Muscle layer of colon (tissue), 2 donors: Measurements from ENCODE around the gene IL32.
"Not testable (repeated sequence)": the region's sequence is repeated elsewhere in the genome, so short reads cannot be mapped to it uniquely, and the experiment has no call there.

Experiments used
- H3K27ac ChIP-seq: one replicate; pipeline ENCODE4 v1.7.0; 2013; ENCODE audit warnings: low read depth, mild to moderate bottlenecking, low read length, moderate library complexity
- H3K27me3 ChIP-seq, 2 donors: one replicate each; pipeline ENCODE4 v1.7.0; 2013; ENCODE audit warnings: low read length in 2 of 2, mild to moderate bottlenecking in 2 of 2; ENCODE audit not compliant: insufficient read depth in 2 of 2, control insufficient read depth in 1 of 2
- H3K36me3 ChIP-seq: one replicate; pipeline ENCODE4 v1.7.0; 2013; ENCODE audit warnings: mild to moderate bottlenecking, low read length; ENCODE audit not compliant: insufficient read depth
- H3K4me1 ChIP-seq: one replicate; pipeline ENCODE4 v1.7.0; 2013; ENCODE audit warnings: mild to moderate bottlenecking, low read length; ENCODE audit not compliant: insufficient read depth
- H3K4me3 ChIP-seq, 2 donors: one replicate each; pipeline ENCODE4 v1.7.0; 2013; ENCODE audit warnings: low read length in 2 of 2, low read depth in 1 of 2, mild to moderate bottlenecking in 1 of 2, moderate library complexity in 1 of 2
- H3K9ac ChIP-seq: one replicate; pipeline ENCODE4 v1.7.0; 2013; ENCODE audit warnings: low read length
- H3K9me3 ChIP-seq: one replicate; pipeline ENCODE4 v1.7.0; 2013; ENCODE audit warnings: mild to moderate bottlenecking, low read length
- donor health status: abdominal sarcoma.
- donor health status: Adenocarcinoma of cecum.

IL32 gene

GRCh38 chr16:3075946-3076345 lies 10.5 kb downstream of the IL32 start:
- not testable (repeated sequence) for H3K9me3 ChIP-seq, H3K27me3 ChIP-seq, H3K9ac ChIP-seq, H3K4me1 ChIP-seq, H3K4me3 ChIP-seq, H3K27ac ChIP-seq, H3K36me3 ChIP-seq

- no peaks in the 10 kb centered on the region for H3K36me3 ChIP-seq
- H3K9me3 ChIP-seq = no peaks in the 10 kb centered on the region
- no peaks in the 10 kb centered on the region for H3K27me3 ChIP-seq
- no peak overlapping the region for H3K9ac ChIP-seq
- no peak overlapping the region for H3K4me3 ChIP-seq
- H3K27ac ChIP-seq = no peak overlapping the region
- no peaks in the 10 kb centered on the region for H3K4me1 ChIP-seq
These were observed 11.1 kb downstream of the IL32 start for GRCh38 chr16:3076577-3076976.

- H3K9me3 ChIP-seq = no peaks in the 10 kb centered on the region
- no peak overlapping the region for H3K4me3 ChIP-seq
- no peak overlapping the region for H3K9ac ChIP-seq
- no peak overlapping the region for H3K27ac ChIP-seq
- no peaks in the 10 kb centered on the region for H3K4me1 ChIP-seq
- no peaks in the 10 kb centered on the region for H3K27me3 ChIP-seq
- H3K36me3 ChIP-seq = no peaks in the 10 kb centered on the region
These were observed 14.6 kb downstream of the IL32 start for GRCh38 chr16:3080024-3080423.

- H3K4me1 ChIP-seq, H3K36me3 ChIP-seq, H3K9ac ChIP-seq: not testable (repeated sequence)
These were observed 16.5 kb downstream of the IL32 start for GRCh38 chr16:3081957-3082356.

GRCh38 chr16:3083408-3083807 lies 18.0 kb downstream of the IL32 start:
- not testable (repeated sequence) for H3K9ac ChIP-seq, H3K9me3 ChIP-seq, H3K27me3 ChIP-seq, H3K27ac ChIP-seq, H3K36me3 ChIP-seq, H3K4me1 ChIP-seq, H3K4me3 ChIP-seq

More at GRCh38 chr16:3081957-3082356, 16.5 kb downstream of the IL32 start:
- not testable (repeated sequence) for H3K27ac ChIP-seq, H3K9me3 ChIP-seq, H3K4me3 ChIP-seq, H3K27me3 ChIP-seq

- Histone ChIP-seq H3K9ac (no peak overlapping the region), H3K27me3 (no peaks in the 10 kb centered on the region), H3K27ac (no peak overlapping the region), H3K4me1 (no peaks in the 10 kb centered on the region), H3K9me3 (no peaks in the 10 kb centered on the region), H3K4me3 (no peak overlapping the region), H3K36me3 (no peaks in the 10 kb centered on the region)
These were observed 19.1 kb downstream of the IL32 start for GRCh38 chr16:3084491-3084890.

GRCh38 chr16:3084969-3085670 lies 19.7 kb downstream of the IL32 start:
- Histone ChIP-seq H3K27ac (no peak overlapping the region), H3K9ac (no peak overlapping the region), H3K36me3 (no peaks in the 10 kb centered on the region), H3K9me3 (no peaks in the 10 kb centered on the region), H3K4me3 (no peak overlapping the region), H3K27me3 (no peaks in the 10 kb centered on the region), H3K4me1 (no peaks in the 10 kb centered on the region)

GRCh38 chr16:3085868-3086595 lies 20.6 kb downstream of the IL32 start:
- Histone ChIP-seq H3K4me1 (no peaks in the 10 kb centered on the region), H3K9me3 (no peaks in the 10 kb centered on the region), H3K27me3 (no peaks in the 10 kb centered on the region), H3K27ac (no peak overlapping the region), H3K9ac (no peak overlapping the region), H3K36me3 (no peaks in the 10 kb centered on the region), H3K4me3 (no peak overlapping the region)

- Histone ChIP-seq H3K27ac (no peak overlapping the region), H3K9ac (no peak overlapping the region), H3K27me3 (peaks cover 0 to 2% of the 10 kb centered on the region in 2 donors), H3K4me1 (no peaks in the 10 kb centered on the region), H3K36me3 (no peaks in the 10 kb centered on the region), H3K9me3 (no peaks in the 10 kb centered on the region), H3K4me3 (no peak overlapping the region)
These were observed 21.3 kb downstream of the IL32 start for GRCh38 chr16:3086596-3087242.

GRCh38 chr16:3087243-3088235 lies 22.1 kb downstream of the IL32 start:
- no peak overlapping the region for H3K27ac ChIP-seq
- H3K4me3 ChIP-seq = no peak overlapping the region
- no peak overlapping the region for H3K9ac ChIP-seq

GRCh38 chr16:3088450-3088849 lies 23.0 kb downstream of the IL32 start:
- Histone ChIP-seq H3K4me3 (no peak overlapping the region), H3K36me3 (no peaks in the 10 kb centered on the region), H3K9ac (no peak overlapping the region), H3K4me1 (no peaks in the 10 kb centered on the region), H3K27ac (no peak overlapping the region), H3K9me3 (no peaks in the 10 kb centered on the region), H3K27me3 (peaks cover 0 to 13% of the 10 kb centered on the region in 2 donors)

More at GRCh38 chr16:3087243-3088235, 22.1 kb downstream of the IL32 start:
- Histone ChIP-seq H3K4me1 (no peaks in the 10 kb centered on the region), H3K36me3 (no peaks in the 10 kb centered on the region), H3K9me3 (no peaks in the 10 kb centered on the region), H3K27me3 (peaks cover 0 to 9% of the 10 kb centered on the region in 2 donors)
